UCSD-AML1 (cell line): ENCODE data around the gene PIEZO1.

Source experiments
- DNase-seq: peaks from one replicate; lab custom pipeline; 2025; ENCODE audit not compliant: unreplicated experiment; lab: John Stamatoyannopoulos, UW

Gene PIEZO1

GRCh38 chr16:88770461-88771293, 14.3 kb downstream of the PIEZO1 start:
- DNase-seq = no peak

GRCh38 chr16:88769617-88770460, 15.2 kb downstream of the PIEZO1 start:
- peak; percentile 54 for DNase-seq

GRCh38 chr16:88768071-88768783, 16.8 kb downstream of the PIEZO1 start:
- DNase-seq = peak; percentile 25

- no peak for DNase-seq
Observed at GRCh38 chr16:88767546-88768070, 17.4 kb downstream of the PIEZO1 start.

GRCh38 chr16:88766975-88767374, 18.0 kb downstream of the PIEZO1 start:
- no peak for DNase-seq

GRCh38 chr16:88764913-88765349, 20.1 kb downstream of the PIEZO1 start:
- no peak for DNase-seq

- DNase-seq = no peak
Observed at GRCh38 chr16:88764080-88764479, 20.9 kb downstream of the PIEZO1 start.

GRCh38 chr16:88763502-88764053, 21.4 kb downstream of the PIEZO1 start:
- DNase-seq = no peak

- DNase-seq = no peak
Observed at GRCh38 chr16:88762941-88763340, 22.1 kb downstream of the PIEZO1 start.

- no peak for DNase-seq
Observed at GRCh38 chr16:88762258-88762870, 22.7 kb downstream of the PIEZO1 start.

- no peak for DNase-seq
Observed at GRCh38 chr16:88761830-88762229, 23.2 kb downstream of the PIEZO1 start.

GRCh38 chr16:88761143-88761534, 23.9 kb downstream of the PIEZO1 start:
- no peak for DNase-seq

GRCh38 chr16:88760424-88761142, 24.4 kb downstream of the PIEZO1 start:
- DNase-seq = no peak

- DNase-seq = no peak
Observed at GRCh38 chr16:88759976-88760350, 25.1 kb downstream of the PIEZO1 start.

- no peak for DNase-seq
Observed at GRCh38 chr16:88759245-88759975, 25.6 kb downstream of the PIEZO1 start.

- no peak for DNase-seq
Observed at GRCh38 chr16:88758944-88759244, 26.1 kb downstream of the PIEZO1 start.

GRCh38 chr16:88758227-88758943, 26.6 kb downstream of the PIEZO1 start:
- DNase-seq = no peak

- no peak for DNase-seq
Observed at GRCh38 chr16:88755745-88756443, 29.1 kb downstream of the PIEZO1 start.
